Activated CD4-positive, CD25-positive, alpha-beta regulatory T cell treated with anti-CD3 and anti-CD28 coated beads, Interleukin-2, amount 50 U/mL, for 16 hours (primary cell): ENCODE results near the gene ZNF391.
A peak's percentile ranks its signal among the peaks of the same experiment; 100 is the strongest.
"Not testable (repeated sequence)": the region's sequence is repeated elsewhere in the genome, so short reads cannot be mapped to it uniquely, and the experiment has no call there.

Source experiments
- DNase-seq: peaks from one replicate; pipeline ENCODE4 v3.0.0-alpha.2; 2020; ENCODE audit warnings: low read depth, low spot score

ZNF391 gene

DNA sequence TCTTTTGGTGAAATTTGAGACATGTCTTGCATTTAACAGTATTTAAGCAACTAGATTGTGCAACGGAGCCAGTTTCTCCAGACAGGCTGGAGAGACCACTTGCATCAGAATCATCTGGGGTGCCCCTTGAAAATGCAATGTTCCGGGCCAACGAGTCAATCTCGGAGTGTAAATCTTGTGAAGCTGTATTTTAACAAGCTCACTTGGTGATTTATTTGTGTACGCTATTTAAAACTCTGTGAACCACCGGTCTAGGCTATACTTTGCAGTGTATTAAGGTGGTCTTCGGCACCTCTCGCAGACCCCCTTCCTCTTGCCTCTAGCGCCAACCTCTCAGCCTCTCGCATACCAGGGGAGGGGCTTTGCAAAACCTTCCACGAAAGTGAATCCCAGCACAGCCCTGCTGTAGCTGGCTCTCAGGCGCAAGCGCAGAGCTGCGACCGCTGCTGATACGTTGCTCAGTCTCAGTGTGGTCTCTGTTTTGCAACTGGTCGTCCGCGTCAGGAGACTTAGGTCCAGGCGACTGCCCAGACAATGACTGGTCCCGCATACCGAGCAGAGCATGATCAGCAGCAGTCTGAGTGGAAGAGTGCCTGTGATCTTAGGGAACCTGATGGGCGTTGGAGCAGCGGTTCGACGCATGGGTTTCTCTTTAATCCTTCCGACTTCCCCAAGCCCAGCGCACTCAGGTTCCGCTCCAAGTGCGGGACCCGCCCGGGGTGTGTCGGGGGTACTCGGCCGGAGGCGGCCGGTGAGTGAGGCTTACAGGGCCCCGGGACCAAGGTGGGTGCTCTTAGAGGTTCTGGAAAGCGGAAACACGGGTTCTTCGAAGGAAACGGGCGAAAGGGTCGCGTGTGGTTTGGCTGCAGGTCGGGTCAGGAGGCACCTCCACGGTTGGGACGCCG lies at the start of gene ZNF391:
Gene ZNF391 (plus strand): TSS at position 467 of the 905 bp plus-strand sequence. CDS start 11,612 bp downstream, outside the sequence.
- DNase-seq = peak; percentile 26

DNA sequence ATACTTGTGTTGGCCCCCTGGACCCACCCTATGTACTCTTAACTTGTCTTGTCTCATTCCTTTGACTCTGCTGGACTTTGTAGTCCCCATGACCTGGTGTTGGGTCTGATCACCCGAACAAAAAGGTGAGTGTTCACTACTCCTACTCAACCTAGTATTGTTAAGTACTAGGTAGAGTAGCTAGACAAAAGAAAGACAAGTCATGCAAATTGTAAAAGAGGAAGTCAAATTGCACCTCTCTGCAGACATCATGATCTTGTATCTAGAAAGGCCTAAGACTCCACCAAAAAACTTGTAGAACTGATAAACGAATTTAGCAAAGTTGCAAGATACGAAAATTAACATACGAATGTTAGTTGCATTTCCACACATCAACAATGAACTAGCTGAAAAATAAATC lies 35.7 kb upstream of the ZNF391 start:
- no peak for DNase-seq

DNA sequence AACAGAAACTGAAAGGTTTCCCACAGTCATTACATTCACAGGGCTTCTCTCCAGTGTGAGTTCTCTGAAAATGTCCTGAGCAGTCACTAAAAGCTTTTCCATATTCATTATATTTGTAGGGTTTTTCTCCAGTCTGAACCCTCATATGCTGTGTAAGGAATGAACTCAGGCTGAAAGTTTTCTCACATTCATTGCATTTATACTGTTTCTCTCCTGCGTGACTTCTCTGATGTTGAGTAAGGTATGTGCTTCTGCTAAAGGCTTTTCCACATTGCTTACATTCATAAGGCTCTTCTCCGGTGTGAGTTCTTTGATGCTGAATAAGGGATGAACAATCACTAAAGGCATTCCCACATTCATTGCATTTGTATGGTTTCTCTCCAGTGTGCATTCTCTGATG lies 29.8 kb upstream of the ZNF391 start:
- DNase-seq = no peak

DNA sequence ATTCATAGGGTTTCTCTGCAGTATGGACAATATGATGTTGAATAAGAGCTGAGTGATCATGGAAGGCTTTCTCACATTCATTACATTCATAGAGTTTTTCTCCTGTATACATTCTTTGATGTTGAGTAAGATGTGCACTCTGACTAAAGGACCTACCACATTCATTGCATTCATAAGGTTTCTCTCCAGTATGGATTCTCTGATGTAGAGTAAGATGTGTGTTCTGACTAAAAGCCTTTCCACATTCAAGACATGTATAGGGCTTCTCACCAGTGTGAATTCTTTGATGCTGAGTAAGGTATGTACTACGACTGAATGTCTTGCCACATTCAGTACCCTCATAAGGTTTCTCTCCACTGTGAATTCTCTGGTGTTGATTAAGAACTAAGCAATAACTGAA lies 29.3 kb upstream of the ZNF391 start:
- DNase-seq = no peak

DNA sequence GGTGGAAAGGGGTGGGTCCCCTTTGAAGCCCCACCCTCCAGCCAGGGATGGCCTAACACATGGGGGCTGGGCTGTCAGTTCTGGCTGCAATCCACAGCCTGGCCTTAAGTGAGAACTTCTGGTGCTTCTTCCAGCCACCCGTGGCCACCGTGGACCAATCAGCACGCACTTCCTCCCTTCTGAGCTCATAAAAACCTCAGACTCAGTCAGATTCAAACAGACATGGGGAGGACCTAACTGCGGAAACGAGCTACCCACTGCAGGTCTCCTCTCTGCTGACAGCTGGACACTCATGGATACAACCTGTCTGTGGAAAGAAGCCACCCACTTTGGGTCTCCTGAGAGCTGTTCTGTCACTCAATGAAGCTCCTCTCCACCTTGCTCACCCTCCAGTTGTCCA lies 20.4 kb upstream of the ZNF391 start:
- no peak for DNase-seq

DNA sequence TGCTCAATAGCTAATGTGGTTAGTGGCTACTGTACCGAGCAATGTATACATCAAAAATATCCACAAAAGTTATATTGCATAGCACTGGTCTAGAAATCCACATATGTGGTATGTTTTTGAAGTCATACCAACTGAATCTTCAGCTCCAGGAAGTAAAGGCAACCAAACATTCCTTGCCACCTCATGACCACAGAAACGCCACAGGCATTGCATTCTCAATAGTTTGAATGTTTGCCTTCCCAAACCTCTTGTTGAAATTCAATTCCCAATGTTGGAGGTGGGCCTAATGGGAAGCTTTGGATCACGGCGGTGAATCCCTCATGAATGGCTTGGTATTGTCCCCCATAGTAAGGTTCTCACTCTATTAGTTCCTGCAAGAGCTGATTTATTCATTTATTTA lies 18.2 kb upstream of the ZNF391 start:
- no peak for DNase-seq

DNA sequence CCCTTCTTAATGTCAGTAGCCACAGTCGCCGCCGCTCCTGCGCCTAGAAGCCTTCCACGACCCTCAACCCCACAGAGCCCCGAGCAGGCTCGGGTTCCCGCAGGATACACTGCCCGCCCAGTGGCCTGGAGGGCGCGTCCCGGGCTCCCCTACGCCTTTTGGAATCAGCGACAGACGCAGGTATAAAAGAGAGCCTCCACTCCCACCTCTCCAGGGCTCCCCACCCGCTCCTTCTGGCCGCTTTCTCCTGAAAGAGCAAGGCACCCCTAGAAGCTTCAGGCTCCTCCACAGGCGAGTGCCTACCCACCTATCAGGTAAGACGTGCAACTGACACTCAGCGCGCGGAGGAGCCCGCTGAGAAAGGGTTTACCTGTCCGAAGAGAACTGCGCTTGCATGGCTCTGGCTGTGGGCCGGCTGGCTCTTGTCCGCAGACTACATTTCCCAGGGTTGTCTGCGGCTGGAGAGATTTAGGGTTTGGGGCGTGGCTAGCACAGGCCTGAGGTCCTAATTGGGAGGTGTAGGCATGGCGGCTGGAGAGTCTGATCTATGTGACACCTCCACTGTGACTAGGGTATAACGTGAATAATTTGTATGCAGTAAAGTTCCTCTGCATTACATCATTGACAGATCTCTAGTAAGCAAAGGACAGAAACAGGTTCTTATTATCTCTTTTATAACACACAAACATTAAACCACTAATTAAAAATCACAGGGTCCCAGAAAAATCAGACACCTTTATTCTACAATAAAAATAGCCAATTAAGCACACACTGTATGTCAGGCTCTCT lies 13.5 kb upstream of the ZNF391 start:
- DNase-seq = peak; percentile 29

DNA sequence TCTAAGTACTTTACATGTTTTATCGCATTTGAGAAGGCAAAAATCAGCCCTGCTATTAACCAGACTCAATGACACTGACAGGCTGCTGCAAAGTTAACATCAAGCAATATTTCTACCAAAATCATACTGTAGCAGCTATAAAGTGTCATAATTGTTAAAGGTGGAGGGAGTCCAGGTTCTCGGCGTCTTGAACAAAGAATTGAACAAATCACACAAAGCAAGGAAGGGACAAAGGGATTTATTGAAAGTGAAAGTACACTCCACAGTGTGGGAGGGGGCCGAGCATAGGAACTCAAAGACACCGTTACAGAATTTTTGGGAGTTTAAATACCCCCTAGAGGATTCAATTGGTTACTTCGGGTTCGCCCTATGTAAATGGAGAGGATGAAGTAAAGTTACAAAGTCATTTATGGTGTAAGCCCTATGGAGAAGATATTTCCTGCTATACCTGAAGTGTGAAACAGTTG lies 12.9 kb upstream of the ZNF391 start:
- no peak for DNase-seq

DNA sequence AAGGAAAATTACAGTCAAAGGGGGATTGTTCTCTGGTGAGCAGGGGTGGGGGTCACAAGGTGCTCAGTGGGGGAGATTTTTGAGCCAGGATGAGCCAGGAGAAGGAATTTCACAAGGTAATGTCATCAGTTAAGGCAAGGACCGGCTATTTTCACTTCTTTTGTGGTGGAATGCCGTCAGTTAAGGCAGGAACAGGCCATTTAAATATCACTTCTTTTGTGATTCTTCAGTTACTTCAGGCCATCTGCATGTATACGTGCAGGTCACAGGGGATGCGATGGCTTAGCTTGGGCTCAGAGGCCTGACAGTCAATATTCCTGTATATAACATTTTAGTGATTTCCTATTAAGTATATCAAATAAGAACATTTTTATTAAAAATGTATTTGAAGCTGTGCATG lies 10.2 kb upstream of the ZNF391 start:
- DNase-seq = not testable (repeated sequence)

DNA sequence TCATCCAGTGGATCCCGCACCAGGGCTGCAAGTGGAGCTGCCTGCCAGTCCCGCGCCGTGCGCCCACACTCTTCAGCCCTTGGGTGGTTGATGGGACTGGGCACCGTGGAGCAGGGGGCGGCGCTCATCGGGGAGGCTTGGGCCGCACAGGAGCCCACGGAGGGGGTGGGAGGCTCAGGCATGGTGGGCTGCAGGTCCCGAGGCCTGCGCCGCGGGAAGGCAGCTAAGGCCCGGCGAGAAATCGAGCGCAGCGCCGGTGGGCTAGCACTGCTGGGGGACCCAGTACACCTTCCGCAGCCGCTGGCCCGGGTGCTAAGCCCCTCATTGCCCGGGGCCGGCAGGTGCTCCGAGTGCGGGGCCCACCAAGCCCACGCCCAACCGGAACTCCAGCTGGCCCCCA lies 7.6 kb upstream of the ZNF391 start:
- DNase-seq = not testable (repeated sequence)

DNA sequence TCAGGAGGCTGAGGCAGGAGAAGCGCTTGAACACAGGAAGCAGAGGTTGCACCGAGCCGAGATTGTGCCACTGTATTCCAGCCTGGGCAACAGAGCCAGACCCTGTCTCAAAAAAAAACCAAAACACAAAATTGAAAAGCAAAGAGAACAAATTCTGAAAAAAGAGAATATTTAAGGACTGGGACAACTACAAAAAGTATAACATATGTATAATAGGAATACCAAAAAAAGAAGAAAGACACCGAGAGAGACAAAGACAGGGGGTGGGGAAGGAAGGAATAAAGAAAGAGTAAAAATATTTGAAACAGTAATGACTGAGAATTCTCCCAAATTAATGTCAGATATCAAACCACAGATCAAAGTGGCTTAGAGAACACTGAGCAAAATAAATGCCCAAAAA lies 5.5 kb upstream of the ZNF391 start:
- no peak for DNase-seq

DNA sequence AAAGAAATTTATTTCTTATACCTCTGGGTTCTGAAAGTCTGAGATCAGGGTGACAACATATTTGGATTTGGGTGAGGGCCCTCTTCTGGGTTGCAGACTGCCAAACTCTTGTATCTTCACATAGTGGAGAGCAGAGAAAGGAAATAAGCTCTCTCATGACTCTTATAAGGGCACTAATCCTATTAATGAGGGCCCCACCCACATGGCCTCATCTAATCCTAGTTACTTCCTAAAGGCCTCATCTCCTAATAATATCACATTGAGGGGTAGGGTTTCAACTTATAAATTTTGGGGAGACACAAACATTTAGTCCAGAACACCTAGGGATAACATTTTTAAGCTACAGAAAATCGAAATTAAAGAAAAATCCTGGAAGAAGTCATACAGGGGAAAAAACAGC lies 5.1 kb upstream of the ZNF391 start:
- no peak for DNase-seq

DNA sequence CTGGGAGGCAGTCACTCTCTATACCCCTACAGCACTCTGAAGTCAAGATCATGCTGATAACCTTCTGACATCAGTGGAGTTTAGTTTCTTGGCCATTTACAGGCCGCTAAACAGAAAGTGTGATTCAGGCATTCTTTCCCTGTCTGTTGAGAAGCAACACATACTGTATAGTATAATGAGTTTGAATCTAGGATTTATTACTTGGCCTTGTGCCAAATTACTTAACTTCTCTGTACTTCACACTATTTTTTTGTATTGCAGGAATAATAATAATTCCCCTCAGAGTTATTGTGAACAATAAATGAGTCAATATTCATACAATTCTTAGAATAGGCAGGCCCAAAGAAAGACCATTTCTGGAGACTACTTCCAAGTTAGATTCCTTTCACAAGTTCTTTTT lies 4.1 kb downstream of the ZNF391 start:
- no peak for DNase-seq

DNA sequence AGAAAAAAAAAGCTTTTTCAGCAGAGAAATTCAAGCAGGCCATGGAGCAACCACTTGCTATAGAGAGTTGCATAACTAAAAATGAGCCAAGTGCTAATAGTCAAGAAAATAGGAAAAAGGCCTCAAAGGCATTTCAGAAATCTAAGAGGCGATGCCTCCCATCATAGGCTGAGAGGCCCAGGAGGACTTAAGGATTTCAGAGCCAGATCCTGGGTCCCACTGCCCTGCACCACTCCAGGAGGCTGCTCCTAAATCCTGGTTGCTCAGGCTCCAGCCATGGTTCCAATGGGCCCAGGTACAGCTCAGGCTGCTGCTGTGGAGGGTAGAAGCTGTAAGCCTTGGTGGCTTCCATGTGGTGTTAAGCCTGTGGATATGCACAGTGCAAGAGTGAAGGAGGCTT lies 5.5 kb downstream of the ZNF391 start:
- DNase-seq = no peak

DNA sequence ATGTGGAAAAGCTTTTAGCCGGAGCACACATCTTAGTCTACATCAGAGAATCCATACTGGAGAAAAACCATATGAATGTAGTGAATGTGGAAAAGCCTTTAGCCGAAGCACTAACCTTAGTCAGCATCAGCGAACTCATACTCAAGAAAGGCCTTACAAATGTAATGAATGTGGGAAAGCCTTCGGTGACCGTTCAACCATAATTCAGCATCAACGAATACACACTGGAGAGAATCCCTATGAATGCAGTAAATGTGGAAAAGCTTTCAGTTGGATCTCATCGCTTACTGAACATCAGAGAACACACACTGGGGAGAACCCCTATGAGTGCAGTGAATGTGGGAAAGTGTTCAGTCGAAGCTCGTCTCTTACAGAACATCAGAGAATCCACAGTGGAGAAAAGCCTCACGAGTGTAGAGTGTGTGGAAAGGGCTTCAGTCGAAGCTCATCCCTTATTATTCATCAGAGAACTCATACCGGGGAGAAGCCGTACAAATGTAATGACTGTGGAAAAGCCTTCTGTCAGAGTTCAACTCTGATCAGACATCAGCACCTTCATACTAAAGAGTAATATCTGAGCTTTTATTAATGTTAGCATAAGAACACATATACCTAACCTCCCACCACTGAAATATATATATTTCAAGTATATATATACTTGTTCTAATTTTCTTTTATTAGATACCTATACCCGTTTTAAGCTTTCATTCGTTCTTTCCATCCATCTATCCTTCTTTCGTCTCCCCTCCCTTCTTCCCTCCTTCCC lies 12.5 kb downstream of the ZNF391 start:
- no peak for DNase-seq

DNA sequence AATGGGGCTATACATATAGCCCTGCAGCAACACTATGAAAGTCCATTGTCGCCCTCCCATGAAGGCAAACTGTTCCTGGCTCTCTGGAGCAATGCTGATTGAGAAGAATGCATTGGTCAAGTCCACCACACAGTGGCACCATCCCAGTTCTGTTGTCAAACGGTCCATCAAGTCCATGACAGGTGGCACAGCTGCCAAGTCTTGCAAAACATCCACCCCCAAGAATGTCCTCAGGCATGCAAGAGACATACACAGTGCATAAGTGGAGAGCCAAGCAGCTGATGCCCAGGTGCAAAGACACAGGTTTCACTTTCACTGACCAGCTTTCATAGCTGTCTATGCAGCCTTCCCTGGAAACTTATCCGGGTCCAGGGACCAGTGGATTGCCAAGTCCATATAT lies 17.5 kb downstream of the ZNF391 start:
- DNase-seq = no peak

DNA sequence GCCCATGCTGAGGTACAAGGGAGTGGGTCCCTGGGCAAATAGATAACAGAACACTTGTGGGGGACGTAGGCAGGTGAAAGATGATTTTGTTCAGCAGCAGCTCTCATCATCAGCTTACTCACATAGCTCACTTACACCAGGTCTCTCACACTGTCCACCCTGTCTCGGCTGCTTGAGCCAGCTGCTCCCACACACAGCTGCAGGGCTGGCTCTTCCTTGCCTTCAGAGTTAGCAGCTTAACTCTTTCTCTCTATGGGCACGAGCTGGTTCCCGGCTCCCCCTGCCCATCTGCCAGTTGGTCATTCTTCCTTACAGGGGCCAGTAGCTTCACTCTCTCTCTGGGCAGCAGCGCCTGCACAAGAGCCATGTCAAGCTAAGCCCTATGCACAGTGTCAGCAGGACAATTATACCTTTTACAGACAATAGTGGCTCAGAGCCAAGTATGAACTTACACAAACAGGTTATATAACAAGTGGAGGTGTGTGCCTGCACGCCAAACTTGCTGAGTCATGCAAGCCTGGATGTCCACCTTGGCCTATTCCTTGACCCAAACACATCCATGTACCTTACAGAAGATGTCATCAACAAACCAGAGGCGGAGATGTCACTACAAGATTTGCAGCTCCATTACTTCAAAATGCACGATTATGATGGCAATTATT lies 18.7 kb downstream of the ZNF391 start:
- DNase-seq = no peak

DNA sequence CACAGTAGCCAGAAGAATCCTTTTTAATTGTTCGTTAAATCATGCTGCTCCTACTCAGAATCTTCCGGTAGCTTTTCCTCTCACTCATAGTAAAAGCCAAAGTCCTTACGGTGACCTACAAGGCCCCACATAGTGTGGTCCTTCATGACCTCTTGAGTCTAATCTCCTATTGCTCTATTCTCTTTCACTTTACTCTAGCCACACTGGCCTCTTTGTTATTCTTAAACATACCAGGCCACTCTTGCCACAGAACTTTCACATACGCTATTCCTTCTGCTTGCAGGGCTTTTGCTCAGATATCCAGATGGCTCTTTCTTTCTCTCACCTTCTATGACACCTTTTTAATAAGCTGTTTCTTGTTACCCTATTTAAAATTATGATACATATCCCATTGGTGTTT lies 25.7 kb downstream of the ZNF391 start:
- DNase-seq = no peak

DNA sequence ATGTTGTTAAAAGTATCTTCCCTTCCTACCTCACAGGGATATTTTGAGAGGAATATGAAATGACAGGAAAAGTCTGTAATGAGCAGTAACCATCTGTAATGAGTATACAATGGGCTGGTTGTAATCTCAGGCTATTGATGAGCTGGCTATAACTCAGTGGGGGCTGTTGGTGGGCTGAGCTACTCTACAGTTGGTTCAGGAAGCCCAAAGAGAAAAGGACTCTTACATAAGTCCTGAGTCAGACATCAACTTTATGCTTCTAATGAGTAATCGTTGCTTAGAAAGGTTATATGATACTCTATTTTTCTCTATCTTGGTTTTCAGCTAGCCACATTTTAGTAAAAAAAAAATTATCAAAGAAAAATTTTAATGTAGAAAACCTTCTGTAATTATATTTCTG lies 26.4 kb downstream of the ZNF391 start:
- no peak for DNase-seq

DNA sequence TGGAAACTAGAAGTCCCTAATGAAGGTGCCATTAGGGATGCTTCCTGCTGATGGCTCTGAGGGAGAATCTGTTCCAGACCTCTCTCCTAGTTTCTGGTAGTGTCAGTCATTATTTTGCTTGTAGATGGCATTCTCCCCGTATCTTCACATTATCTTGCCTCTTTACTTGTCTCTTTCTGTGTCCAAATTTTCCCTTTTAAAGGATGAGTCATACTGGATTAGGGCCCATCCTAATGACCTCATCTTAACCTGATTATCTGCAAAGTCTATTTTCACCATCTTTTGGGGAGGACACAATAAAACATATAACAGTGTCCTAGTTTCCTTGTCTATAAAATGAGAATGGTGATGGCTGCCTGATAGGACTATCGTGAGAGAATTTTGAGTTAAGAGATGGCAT lies 27.3 kb downstream of the ZNF391 start:
- no peak for DNase-seq

DNA sequence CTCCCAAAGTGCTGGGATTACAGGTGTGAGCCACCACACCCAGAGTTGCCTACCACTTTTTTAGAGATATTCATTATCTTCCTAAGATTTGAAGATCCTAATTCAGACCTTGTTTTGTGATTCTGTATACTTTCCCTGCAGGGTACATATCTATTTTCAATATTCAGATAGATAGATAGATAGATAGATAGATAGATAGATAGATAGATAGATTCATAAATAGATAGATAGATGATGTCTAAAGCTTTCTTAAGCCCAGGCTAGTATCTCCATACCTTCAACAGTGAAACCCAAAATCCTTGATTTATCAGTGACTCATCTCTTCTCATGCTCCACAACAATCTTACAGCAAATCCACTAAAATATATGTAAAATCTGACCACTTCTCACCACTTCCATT lies 30.8 kb downstream of the ZNF391 start:
- DNase-seq = no peak
